LNCAP (cell line): ENCODE data around the gene KCNQ5.

ENCODE experiments used
- TF ChIP-seq, protein P1 (sequence below): fragments of 450-650 bp; IDR thresholded peaks from 2 replicates; pipeline ENCODE4 v1.5.1; 2017; ENCODE audit warnings: mild to moderate bottlenecking

Gene KCNQ5

DNA sequence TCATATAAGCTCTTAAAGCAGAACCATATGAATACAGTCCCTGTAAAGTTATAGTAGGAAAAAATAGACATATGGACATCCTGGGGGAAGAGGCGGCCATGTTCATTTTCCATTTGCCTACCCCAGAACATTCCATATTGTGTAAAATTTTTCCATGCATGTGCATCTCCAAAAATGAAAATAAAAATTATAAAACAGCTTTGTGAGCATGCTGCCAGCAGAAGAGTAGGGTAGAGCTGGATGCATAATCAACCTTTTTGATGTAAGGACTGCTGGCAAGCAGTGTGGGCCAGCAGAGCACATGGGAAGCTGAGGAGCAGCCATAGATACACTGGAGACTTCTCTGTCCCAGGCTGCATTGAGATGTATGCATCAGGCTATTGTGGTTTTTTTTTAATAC, 271.0 kb downstream of the KCNQ5 start:
- TF ChIP-seq, protein P1, sequence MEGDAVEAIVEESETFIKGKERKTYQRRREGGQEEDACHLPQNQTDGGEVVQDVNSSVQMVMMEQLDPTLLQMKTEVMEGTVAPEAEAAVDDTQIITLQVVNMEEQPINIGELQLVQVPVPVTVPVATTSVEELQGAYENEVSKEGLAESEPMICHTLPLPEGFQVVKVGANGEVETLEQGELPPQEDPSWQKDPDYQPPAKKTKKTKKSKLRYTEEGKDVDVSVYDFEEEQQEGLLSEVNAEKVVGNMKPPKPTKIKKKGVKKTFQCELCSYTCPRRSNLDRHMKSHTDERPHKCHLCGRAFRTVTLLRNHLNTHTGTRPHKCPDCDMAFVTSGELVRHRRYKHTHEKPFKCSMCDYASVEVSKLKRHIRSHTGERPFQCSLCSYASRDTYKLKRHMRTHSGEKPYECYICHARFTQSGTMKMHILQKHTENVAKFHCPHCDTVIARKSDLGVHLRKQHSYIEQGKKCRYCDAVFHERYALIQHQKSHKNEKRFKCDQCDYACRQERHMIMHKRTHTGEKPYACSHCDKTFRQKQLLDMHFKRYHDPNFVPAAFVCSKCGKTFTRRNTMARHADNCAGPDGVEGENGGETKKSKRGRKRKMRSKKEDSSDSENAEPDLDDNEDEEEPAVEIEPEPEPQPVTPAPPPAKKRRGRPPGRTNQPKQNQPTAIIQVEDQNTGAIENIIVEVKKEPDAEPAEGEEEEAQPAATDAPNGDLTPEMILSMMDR = no peak

DNA sequence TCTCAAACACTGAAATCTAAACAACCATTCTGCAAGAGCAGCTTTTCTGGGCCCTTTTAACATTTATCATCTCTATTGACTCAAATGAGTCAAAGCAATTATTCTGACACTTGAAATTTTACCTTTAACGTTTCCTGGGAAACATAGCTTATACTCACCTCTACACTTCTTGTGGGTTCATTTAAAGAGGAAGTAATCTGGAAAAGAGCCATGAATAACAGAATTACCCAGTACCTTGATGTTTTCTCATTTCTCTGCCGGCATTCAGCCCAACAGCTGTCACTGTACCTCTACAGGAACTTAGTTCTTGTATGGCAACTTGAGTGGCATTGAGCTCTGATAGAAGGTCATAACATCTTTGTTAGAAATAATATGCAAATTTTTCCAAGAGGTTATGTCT, 272.2 kb downstream of the KCNQ5 start:
- TF ChIP-seq, protein P1 = no peak

DNA sequence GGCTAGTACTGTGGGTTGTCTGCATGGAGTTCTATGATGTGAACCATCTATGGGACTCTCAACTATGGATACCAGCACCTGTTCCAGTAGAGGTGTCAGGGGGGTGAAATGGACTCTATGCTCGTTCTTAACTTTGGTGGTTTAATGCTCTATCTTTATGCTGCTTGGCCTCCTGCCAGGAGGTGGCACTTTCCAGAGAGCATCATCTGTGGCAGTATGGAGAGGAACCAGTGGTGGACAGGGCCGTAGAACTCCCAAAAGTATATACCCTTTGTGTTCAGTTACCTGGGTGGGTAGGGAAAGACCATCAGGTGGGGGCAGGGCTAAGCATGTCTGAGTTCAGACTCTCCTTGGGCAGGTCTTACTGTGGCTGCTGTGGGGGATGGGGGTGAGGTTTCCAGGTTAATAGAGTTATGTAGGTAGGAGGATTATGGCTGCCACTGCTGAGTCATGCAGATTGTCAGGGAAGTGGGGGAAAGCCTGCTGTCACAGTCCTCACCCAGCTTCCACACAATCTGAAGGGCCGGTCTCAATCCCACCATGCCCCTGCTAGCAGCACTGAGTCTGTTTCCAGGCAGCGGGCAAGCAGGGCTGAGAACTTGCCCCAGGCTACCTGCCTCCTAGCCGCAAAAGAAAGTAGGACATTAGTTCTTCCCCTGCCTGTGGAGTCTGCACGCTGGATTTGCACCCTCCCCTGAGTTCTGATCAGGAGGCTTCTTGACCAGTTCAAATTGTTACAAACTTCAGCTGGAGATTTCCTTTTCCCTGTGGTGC, 284.0 kb downstream of the KCNQ5 start:
- TF ChIP-seq, protein P1 = no peak

DNA sequence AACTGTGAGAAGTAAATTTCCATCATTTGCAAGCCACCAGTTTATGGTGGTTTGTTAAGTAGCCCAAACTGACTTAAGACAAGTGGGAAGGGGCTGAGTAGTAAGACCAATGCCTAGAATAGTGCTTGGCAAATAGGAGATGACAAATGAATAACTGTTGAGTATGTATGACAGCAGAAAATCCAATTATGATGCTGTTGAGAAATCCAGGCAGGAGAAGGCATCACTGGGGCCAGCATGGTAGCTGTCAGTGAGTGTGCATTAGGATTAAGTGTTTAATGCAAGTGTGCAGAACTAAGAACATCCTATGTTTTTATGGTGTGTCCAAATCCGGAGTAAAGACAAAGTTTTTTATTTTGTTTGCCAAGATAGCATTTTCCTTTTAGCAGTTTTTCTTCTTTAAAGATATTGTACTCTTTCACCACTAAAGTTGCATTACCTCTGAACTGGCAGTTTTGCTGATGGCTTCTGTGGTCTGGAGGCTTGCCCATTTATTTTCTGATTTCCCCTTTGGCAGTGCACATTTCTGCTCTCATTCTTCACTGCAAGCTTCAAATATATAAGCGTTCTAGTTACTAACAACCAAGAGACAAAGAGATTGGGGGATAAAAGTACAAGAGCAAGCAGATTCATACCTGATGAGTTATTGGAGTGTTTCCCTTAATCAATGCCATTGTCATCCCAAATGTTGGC, 289.7 kb downstream of the KCNQ5 start:
- TF ChIP-seq, protein P1 = no peak

DNA sequence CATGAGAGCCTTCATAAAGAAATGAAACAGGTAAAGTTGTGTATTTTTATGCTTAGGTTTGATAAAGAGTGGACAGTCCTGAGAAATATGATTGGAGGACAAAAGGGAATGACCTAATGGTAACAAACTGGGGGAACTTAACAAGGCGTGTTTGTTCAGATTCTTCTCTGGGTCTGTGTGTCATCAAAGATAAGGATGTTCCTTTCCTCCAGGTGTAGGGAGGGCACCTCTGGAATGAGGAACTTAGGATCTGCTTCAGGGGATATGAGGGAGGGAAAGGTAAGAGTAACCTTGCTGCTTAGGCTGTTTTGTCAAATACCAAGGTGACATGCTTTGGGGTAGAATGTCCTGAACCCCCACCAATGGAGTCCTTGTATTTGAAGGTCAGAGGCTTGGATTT, 291.9 kb downstream of the KCNQ5 start:
- TF ChIP-seq, protein P1 = no peak

DNA sequence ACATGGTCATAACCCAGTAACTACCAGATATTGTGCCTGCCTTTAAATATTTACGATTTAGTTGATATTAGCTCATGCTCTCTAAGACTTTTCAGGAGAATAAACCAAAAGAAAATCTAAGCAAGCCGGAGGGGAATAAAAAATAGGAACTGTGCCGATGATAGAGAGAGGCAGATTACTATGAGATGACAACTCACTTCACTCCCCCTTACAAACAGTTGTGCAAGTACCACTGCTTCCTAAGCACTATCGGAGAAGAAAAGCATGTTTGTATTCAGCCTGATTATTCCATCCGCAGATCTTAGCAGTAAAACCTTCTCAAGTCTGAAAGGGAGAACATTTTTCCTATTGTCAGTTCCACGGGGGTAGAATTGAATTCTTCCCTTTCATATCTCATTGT, 294.4 kb downstream of the KCNQ5 start:
- TF ChIP-seq, protein P1 = no peak

DNA sequence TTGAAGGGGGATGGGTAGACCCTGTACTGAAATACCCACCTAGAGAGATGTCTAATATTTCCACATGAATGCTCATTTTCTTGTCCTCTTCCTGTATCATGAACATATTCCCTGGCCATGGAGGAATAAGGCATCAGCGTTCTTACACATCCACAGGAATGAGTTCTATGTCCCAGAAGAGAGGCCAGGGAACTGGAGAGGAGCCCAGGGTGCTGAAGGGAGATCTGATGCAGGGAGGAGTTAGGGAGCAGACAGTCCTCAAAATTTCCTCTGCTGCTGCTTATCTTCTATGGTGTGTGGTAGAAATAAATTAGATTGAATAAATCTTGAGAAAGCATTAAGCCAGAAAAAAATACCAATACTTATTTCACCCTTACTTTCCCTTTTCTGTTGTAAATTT, 295.0 kb downstream of the KCNQ5 start:
- TF ChIP-seq, protein P1 = no peak
